Karpas-422 (cell line): ENCODE results near the gene PLB1. TPM values are rescaled to one million over a fixed set of nuclear protein-coding genes. Genes with fewer than 3 reads are reported as not detected.

Experiments used
- DNase-seq: peaks from one replicate; pipeline ENCODE4 v3.0.0-alpha.2; 2015
- H2AFZ ChIP-seq: fragments of 200-600 bp; sonication (generic); 2 replicates; pipeline ENCODE4 v1.6.1; 2014; ENCODE audit warnings: antibody characterized with exemption, low read length, mixed read lengths
- H3K27ac ChIP-seq: fragments of 200-600 bp; sonication (generic); 2 replicates; pipeline ENCODE4 v1.5.1; 2014; ENCODE audit warnings: mild to moderate bottlenecking, low read length, moderate library complexity
- H3K27me3 ChIP-seq: fragments of 200-600 bp; sonication (generic); 2 replicates; pipeline ENCODE4 v1.6.1; 2014; ENCODE audit warnings: low read length, mixed read lengths
- H3K36me3 ChIP-seq: fragments of 200-600 bp; sonication (generic); 2 replicates; pipeline ENCODE4 v1.6.1; 2014; ENCODE audit warnings: low read length, mixed read lengths; ENCODE audit not compliant: insufficient read depth
- H3K4me1 ChIP-seq: fragments of 200-600 bp; sonication (generic); 2 replicates; pipeline ENCODE4 v1.6.1; 2014; ENCODE audit warnings: mild to moderate bottlenecking, low read length, mixed read lengths
- H3K4me2 ChIP-seq: fragments of 200-600 bp; sonication (generic); 2 replicates; pipeline ENCODE4 v1.6.1; 2014; ENCODE audit warnings: low read length, low read depth, mild to moderate bottlenecking; ENCODE audit not compliant: poor library complexity, severe bottlenecking
- H3K4me3 ChIP-seq: fragments of 200-600 bp; sonication (generic); 2 replicates; pipeline ENCODE4 v1.5.1; 2014; ENCODE audit warnings: mild to moderate bottlenecking, antibody characterized with exemption, low read length, mixed read lengths
- H3K79me2 ChIP-seq: fragments of 200-600 bp; sonication (generic); 2 replicates; pipeline ENCODE4 v1.6.1; 2014; ENCODE audit warnings: mild to moderate bottlenecking, low read length, mixed read lengths
- H3K9ac ChIP-seq: fragments of 200-600 bp; sonication (generic); 2 replicates; pipeline ENCODE4 v1.6.0; 2014; ENCODE audit warnings: low read length
- H3K9me2 ChIP-seq: fragments of 200-600 bp; sonication (generic), shearing (Covaris generic); replicated peaks from 2 replicates; pipeline ENCODE4 v1.6.0; 2014; ENCODE audit warnings: mild to moderate bottlenecking, low read length, moderate library complexity; ENCODE audit not compliant: insufficient read depth
- H3K9me3 ChIP-seq: fragments of 300-700, 200-600 bp; sonication (generic); 2 replicates; pipeline ENCODE4 v1.6.1; 2014; ENCODE audit warnings: low read length, mixed read lengths
- H4K20me1 ChIP-seq: fragments of 200-600 bp; sonication (generic); 2 replicates; pipeline ENCODE4 v1.6.1; 2014; ENCODE audit warnings: mild to moderate bottlenecking, antibody characterized with exemption, low read length, low read depth; ENCODE audit not compliant: insufficient read depth
- total RNA-seq: library from RNA; depleted of rRNA; stranded (reverse); fragments of >200 nt; shearing (Covaris generic); gene quantifications from 2 replicates; pipeline ENCODE4 v1.2.3, GENCODE V29; 2014; ENCODE audit warnings: low replicate concordance

PLB1 gene
- total RNA-seq, 1 experiment from 2014 or later: not detected

- Histone ChIP-seq H3K36me3 (no peaks in the 10 kb centered on the region), H3K79me2 (no peaks in the 10 kb centered on the region)
Measured at GRCh38 chr2:28499282-28499681, 3.4 kb downstream of the PLB1 start.

GRCh38 chr2:28505361-28505760 lies 9.5 kb downstream of the PLB1 start:
- H3K9me2 ChIP-seq: no peaks in the 10 kb centered on the region
- no peaks in the 10 kb centered on the region for H4K20me1 ChIP-seq
- no peak for DNase-seq
- no peak overlapping the region for H3K4me2 ChIP-seq
- no peaks in the 10 kb centered on the region for H3K36me3 ChIP-seq
- no peaks in the 10 kb centered on the region for H3K4me1 ChIP-seq
- no peak overlapping the region for H3K4me3 ChIP-seq
- H3K9ac ChIP-seq: no peak overlapping the region
- no peaks in the 10 kb centered on the region for H3K27me3 ChIP-seq
- no peaks in the 10 kb centered on the region for H3K9me3 ChIP-seq
- H2AFZ ChIP-seq: no peak overlapping the region
- H3K79me2 ChIP-seq: no peaks in the 10 kb centered on the region
- no peak overlapping the region for H3K27ac ChIP-seq

More at GRCh38 chr2:28499282-28499681, 3.4 kb downstream of the PLB1 start:
- DNase-seq: no peak
- H4K20me1 ChIP-seq: no peaks in the 10 kb centered on the region
- H3K4me2 ChIP-seq: no peak overlapping the region
- no peak overlapping the region for H3K27ac ChIP-seq
- no peak overlapping the region for H3K4me3 ChIP-seq
- no peaks in the 10 kb centered on the region for H3K27me3 ChIP-seq
- H3K4me1 ChIP-seq: no peaks in the 10 kb centered on the region
- no peaks in the 10 kb centered on the region for H3K9me3 ChIP-seq
- H3K9ac ChIP-seq: no peak overlapping the region
- no peaks in the 10 kb centered on the region for H3K9me2 ChIP-seq
- no peak overlapping the region for H2AFZ ChIP-seq

- no peak overlapping the region for H3K27ac ChIP-seq
- no peaks in the 10 kb centered on the region for H3K79me2 ChIP-seq
- no peak for DNase-seq
- H3K9me3 ChIP-seq: no peaks in the 10 kb centered on the region
- H4K20me1 ChIP-seq: no peaks in the 10 kb centered on the region
- no peaks in the 10 kb centered on the region for H3K9me2 ChIP-seq
- H3K4me1 ChIP-seq: no peaks in the 10 kb centered on the region
- H3K9ac ChIP-seq: no peak overlapping the region
- H3K4me2 ChIP-seq: no peak overlapping the region
- H3K4me3 ChIP-seq: no peak overlapping the region
- H3K27me3 ChIP-seq: no peaks in the 10 kb centered on the region
- no peaks in the 10 kb centered on the region for H3K36me3 ChIP-seq
- no peak overlapping the region for H2AFZ ChIP-seq
Measured at GRCh38 chr2:28506112-28506910, 10.5 kb downstream of the PLB1 start.

- DNase-seq: no peak
- H3K27ac ChIP-seq: no peak overlapping the region
Measured at GRCh38 chr2:28507796-28508764, 12.2 kb downstream of the PLB1 start.

GRCh38 chr2:28509361-28509760 lies 13.5 kb downstream of the PLB1 start:
- no peak overlapping the region for H3K4me3 ChIP-seq
- H3K9ac ChIP-seq: no peak overlapping the region
- H3K4me1 ChIP-seq: no peaks in the 10 kb centered on the region
- no peaks in the 10 kb centered on the region for H3K36me3 ChIP-seq
- H3K79me2 ChIP-seq: no peaks in the 10 kb centered on the region
- H3K27me3 ChIP-seq: no peaks in the 10 kb centered on the region
- no peaks in the 10 kb centered on the region for H3K9me3 ChIP-seq
- H2AFZ ChIP-seq: no peak overlapping the region
- H4K20me1 ChIP-seq: no peaks in the 10 kb centered on the region
- H3K9me2 ChIP-seq: no peaks in the 10 kb centered on the region
- H3K27ac ChIP-seq: no peak overlapping the region
- no peak overlapping the region for H3K4me2 ChIP-seq
- no peak for DNase-seq

More at GRCh38 chr2:28507796-28508764, 12.2 kb downstream of the PLB1 start:
- H3K9me2 ChIP-seq: no peaks in the 10 kb centered on the region
- H3K9ac ChIP-seq: no peak overlapping the region
- no peak overlapping the region for H3K4me2 ChIP-seq
- H3K9me3 ChIP-seq: no peaks in the 10 kb centered on the region
- no peak overlapping the region for H2AFZ ChIP-seq
- H3K4me3 ChIP-seq: no peak overlapping the region
- H3K4me1 ChIP-seq: no peaks in the 10 kb centered on the region
- H3K27me3 ChIP-seq: no peaks in the 10 kb centered on the region
- no peaks in the 10 kb centered on the region for H3K36me3 ChIP-seq
- no peaks in the 10 kb centered on the region for H3K79me2 ChIP-seq
- H4K20me1 ChIP-seq: no peaks in the 10 kb centered on the region

- Histone ChIP-seq H3K4me1 (no peaks in the 10 kb centered on the region), H3K4me3 (no peak overlapping the region), H3K9me2 (no peaks in the 10 kb centered on the region), H3K4me2 (no peak overlapping the region), H3K27ac (no peak overlapping the region), H3K36me3 (no peaks in the 10 kb centered on the region), H3K9ac (no peak overlapping the region), H3K9me3 (no peaks in the 10 kb centered on the region), H2AFZ (no peak overlapping the region), H4K20me1 (no peaks in the 10 kb centered on the region), H3K27me3 (no peaks in the 10 kb centered on the region), H3K79me2 (no peaks in the 10 kb centered on the region)
- DNase-seq: no peak
Measured at GRCh38 chr2:28510184-28510583, 14.3 kb downstream of the PLB1 start.

GRCh38 chr2:28511871-28512606 lies 16.2 kb downstream of the PLB1 start:
- H3K9me3 ChIP-seq: no peaks in the 10 kb centered on the region
- H4K20me1 ChIP-seq: no peaks in the 10 kb centered on the region
- no peaks in the 10 kb centered on the region for H3K36me3 ChIP-seq
- H3K4me2 ChIP-seq: no peak overlapping the region
- H3K9me2 ChIP-seq: no peaks in the 10 kb centered on the region
- DNase-seq: no peak
- H3K9ac ChIP-seq: no peak overlapping the region
- H3K27me3 ChIP-seq: no peaks in the 10 kb centered on the region
- H3K27ac ChIP-seq: no peak overlapping the region
- H2AFZ ChIP-seq: no peak overlapping the region
- no peaks in the 10 kb centered on the region for H3K79me2 ChIP-seq
- H3K4me3 ChIP-seq: no peak overlapping the region
- no peaks in the 10 kb centered on the region for H3K4me1 ChIP-seq

GRCh38 chr2:28512607-28512965 lies 16.7 kb downstream of the PLB1 start:
- Histone ChIP-seq H4K20me1 (no peaks in the 10 kb centered on the region), H3K4me3 (no peak overlapping the region), H3K4me2 (no peak overlapping the region), H3K27me3 (no peaks in the 10 kb centered on the region), H3K36me3 (no peaks in the 10 kb centered on the region), H3K79me2 (no peaks in the 10 kb centered on the region), H3K9me2 (no peaks in the 10 kb centered on the region), H3K9ac (no peak overlapping the region), H3K4me1 (no peaks in the 10 kb centered on the region), H3K27ac (no peak overlapping the region), H3K9me3 (no peaks in the 10 kb centered on the region), H2AFZ (no peak overlapping the region)
- DNase-seq: no peak
